SKM-1 (cell line): ENCODE results near the gene MTCL3.

Experiments used
- DNase-seq: peaks from one replicate; lab custom pipeline; 2025; ENCODE audit not compliant: unreplicated experiment; lab: John Stamatoyannopoulos, UW

Gene MTCL3

GRCh38 chr6:127518710-127519468 lies at the start of gene MTCL3:
MTCL3 (minus strand) TSS chr6:127519335.
- DNase-seq: no peak

- no peak for DNase-seq
Measured at GRCh38 chr6:127567476-127567875, 48.3 kb upstream of the MTCL3 start.

GRCh38 chr6:127566651-127567050 lies 47.5 kb upstream of the MTCL3 start:
- no peak for DNase-seq

- no peak for DNase-seq
Measured at GRCh38 chr6:127566119-127566518, 47.0 kb upstream of the MTCL3 start.

- DNase-seq: no peak
Measured at GRCh38 chr6:127564761-127565160, 45.6 kb upstream of the MTCL3 start.

GRCh38 chr6:127561660-127562059 lies 42.5 kb upstream of the MTCL3 start:
- DNase-seq: no peak

- DNase-seq: peak; percentile 15
Measured at GRCh38 chr6:127554435-127555006, 35.4 kb upstream of the MTCL3 start.

- DNase-seq: no peak
Measured at GRCh38 chr6:127550403-127550802, 31.3 kb upstream of the MTCL3 start.

GRCh38 chr6:127547904-127548649 lies 28.9 kb upstream of the MTCL3 start:
- DNase-seq: no peak

GRCh38 chr6:127547215-127547614 lies 28.1 kb upstream of the MTCL3 start:
- no peak for DNase-seq

GRCh38 chr6:127539272-127539671 lies 20.1 kb upstream of the MTCL3 start:
- no peak for DNase-seq

GRCh38 chr6:127538750-127539264 lies 19.7 kb upstream of the MTCL3 start:
- DNase-seq: no peak

GRCh38 chr6:127533736-127534135 lies 14.6 kb upstream of the MTCL3 start:
- DNase-seq: no peak

GRCh38 chr6:127533011-127533410 lies 13.9 kb upstream of the MTCL3 start:
- no peak for DNase-seq

GRCh38 chr6:127522714-127523113 lies 3.6 kb upstream of the MTCL3 start:
- DNase-seq: no peak

- DNase-seq: no peak
Measured at GRCh38 chr6:127520066-127520465, 931 bp upstream of the MTCL3 start.

GRCh38 chr6:127519469-127519785 lies 292 bp upstream of the MTCL3 start:
- DNase-seq: no peak

- DNase-seq: no peak
Measured at GRCh38 chr6:127518191-127518709, 885 bp downstream of the MTCL3 start.

GRCh38 chr6:127517693-127518092 lies 1.4 kb downstream of the MTCL3 start:
- no peak for DNase-seq

GRCh38 chr6:127516662-127517273 lies 2.4 kb downstream of the MTCL3 start:
- no peak for DNase-seq
